Hair follicle dermal papilla cell (primary cell): ENCODE results near the gene TBC1D2. TPM values are rescaled to one million over a fixed set of nuclear protein-coding genes. Genes with fewer than 3 reads are reported as not detected.

ENCODE experiments used
- small RNA-seq: library from RNA; depleted of rRNA; stranded (forward); fragments of <200 nt; gene quantifications from one replicate; pipeline ENCODE3, GENCODE V24; 2012
- total RNA-seq: library from RNA; depleted of rRNA; stranded (reverse); fragments of >200 nt; gene quantifications from 2 replicates; pipeline ENCODE4 v1.2.3, GENCODE V29; 2012

TBC1D2 gene
- 24.7 and 35.7 TPM in 2 replicates for total RNA-seq

GRCh38 chr9:98255578-98256296 lies at the start of gene TBC1D2:
TBC1D2 (minus strand) TSS chr9:98255649; CDS start chr9:98255541, 108 bp downstream.

GRCh38 chr9:98192503-98193335 lies 62.7 kb downstream of the TBC1D2 start, which contains the start of gene CORO2A:
CORO2A (minus strand) TSS chr9:98192637; CDS start chr9:98157660, 34,977 bp downstream.

Small RNA genes lying within 50 kb of the gene (small RNA-seq; reads per million reads assigned to genes)
- not detected for gene MIR6854

Other genes starting within 250 kb of the TBC1D2 start
- gene NANS, start 198.9 kb downstream of the TBC1D2 start, total RNA-seq: 44.6 and 44.7 TPM in 2 replicates
- gene TRIM14, start 136.4 kb downstream of the TBC1D2 start, total RNA-seq: 10.9 and 12.5 TPM in 2 replicates
- gene CORO2A, start 63.0 kb downstream of the TBC1D2 start, total RNA-seq: 0.49 and 0.73 TPM in 2 replicates